ENCODE measurements around the gene CCDC112. TPM values are rescaled to one million over a fixed set of nuclear protein-coding genes. Genes with fewer than 3 reads are reported as not detected.
"Not testable (repeated sequence)": the region's sequence is repeated elsewhere in the genome, so short reads cannot be mapped to it uniquely, and the experiment has no call there.

Gene CCDC112
- total RNA-seq, 1 experiment from 2014 or later = 13.0 TPM

DNA sequence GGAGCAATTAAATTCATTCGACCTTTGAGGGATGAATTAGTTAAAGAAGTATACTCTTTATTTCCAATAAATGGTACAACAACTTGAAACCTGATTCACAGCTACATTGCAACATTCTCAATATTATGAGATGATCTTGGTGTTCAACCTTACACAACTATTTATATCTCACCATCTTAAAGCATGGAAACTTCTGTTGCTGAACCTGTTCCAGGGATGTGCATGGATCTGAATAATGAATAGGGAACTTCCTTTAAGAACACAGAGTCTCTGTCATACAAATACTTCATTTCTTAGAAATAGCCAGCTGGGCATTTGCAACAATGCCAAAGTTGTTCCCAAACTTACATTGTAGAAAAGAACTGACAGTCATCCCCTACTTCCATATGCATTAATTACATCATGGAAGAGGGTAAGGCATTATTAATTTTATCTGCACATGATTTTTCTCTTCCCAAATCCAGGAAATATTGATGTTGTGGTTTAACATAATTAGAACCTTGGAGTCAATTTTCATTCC is 39.8 kb upstream of the CCDC112 start:
- no peaks in the 10 kb centered on the region for H4K20me1 ChIP-seq (ENCODE audit: insufficient read depth, low read depth, low read length)
- H3K27me3 ChIP-seq (ENCODE audit: low read length) = no peaks in the 10 kb centered on the region
- no peak overlapping the region for H3K4me2 ChIP-seq (ENCODE audit: low read depth, low read length, poor library complexity, severe bottlenecking)
- H2AFZ ChIP-seq (ENCODE audit: low read length) = no peak overlapping the region
- H3K9me3 ChIP-seq (ENCODE audit: low read length) = no peaks in the 10 kb centered on the region
- H3K4me1 ChIP-seq (ENCODE audit: low read length) = no peaks in the 10 kb centered on the region; the same call in 1 of the 2 replicates
- no peak overlapping the region for H3K4me3 ChIP-seq (ENCODE audit: low read length)
- no peaks in the 10 kb centered on the region for H3K79me2 ChIP-seq (ENCODE audit: low read length)
- no peak overlapping the region for H3K9ac ChIP-seq (ENCODE audit: low read length)
- no peaks in the 10 kb centered on the region for H3K9me2 ChIP-seq (replicated peaks; ENCODE audit: insufficient read depth, low read length)
- no peak for DNase-seq
- H3K27ac ChIP-seq (ENCODE audit: low read length) = no peak overlapping the region
- no peaks in the 10 kb centered on the region for H3K36me3 ChIP-seq (ENCODE audit: insufficient read depth, low read length)

DNA sequence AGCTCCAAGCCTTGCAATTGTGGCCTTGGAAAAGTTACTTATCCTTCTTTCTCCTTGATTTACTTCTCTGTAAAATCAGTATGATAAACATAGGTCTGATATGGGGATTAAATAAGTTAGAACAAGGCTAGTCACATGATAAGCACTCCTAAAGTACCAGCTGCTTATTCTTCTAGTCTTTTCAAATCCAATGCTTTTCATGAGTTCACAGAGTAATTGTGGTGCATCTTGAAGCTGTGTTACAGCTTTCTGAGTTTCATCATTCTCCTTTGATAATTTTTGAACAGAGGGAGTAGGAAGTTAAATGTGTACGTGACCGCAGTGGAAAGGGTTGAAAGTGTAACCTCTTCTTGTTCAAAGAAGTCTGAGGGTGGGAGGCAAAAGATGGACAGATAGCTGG is 38.8 kb upstream of the CCDC112 start:
- H3K9ac ChIP-seq (ENCODE audit: low read length) = no peak overlapping the region
- no peaks in the 10 kb centered on the region for H3K27me3 ChIP-seq (ENCODE audit: low read length)
- no peak overlapping the region for H3K27ac ChIP-seq (ENCODE audit: low read length)
- DNase-seq = no peak
- H3K79me2 ChIP-seq (ENCODE audit: low read length) = no peaks in the 10 kb centered on the region
- no peaks in the 10 kb centered on the region for H3K36me3 ChIP-seq (ENCODE audit: insufficient read depth, low read length)
- H2AFZ ChIP-seq (ENCODE audit: low read length) = no peak overlapping the region
- no peaks in the 10 kb centered on the region for H4K20me1 ChIP-seq (ENCODE audit: insufficient read depth, low read depth, low read length)
- H3K9me3 ChIP-seq (ENCODE audit: low read length) = no peaks in the 10 kb centered on the region
- no peaks in the 10 kb centered on the region; the same call in 1 of the 2 replicates for H3K4me1 ChIP-seq (ENCODE audit: low read length)
- no peak overlapping the region for H3K4me2 ChIP-seq (ENCODE audit: low read depth, low read length, poor library complexity, severe bottlenecking)
- no peaks in the 10 kb centered on the region for H3K9me2 ChIP-seq (replicated peaks; ENCODE audit: insufficient read depth, low read length)
- H3K4me3 ChIP-seq (ENCODE audit: low read length) = no peak overlapping the region

DNA sequence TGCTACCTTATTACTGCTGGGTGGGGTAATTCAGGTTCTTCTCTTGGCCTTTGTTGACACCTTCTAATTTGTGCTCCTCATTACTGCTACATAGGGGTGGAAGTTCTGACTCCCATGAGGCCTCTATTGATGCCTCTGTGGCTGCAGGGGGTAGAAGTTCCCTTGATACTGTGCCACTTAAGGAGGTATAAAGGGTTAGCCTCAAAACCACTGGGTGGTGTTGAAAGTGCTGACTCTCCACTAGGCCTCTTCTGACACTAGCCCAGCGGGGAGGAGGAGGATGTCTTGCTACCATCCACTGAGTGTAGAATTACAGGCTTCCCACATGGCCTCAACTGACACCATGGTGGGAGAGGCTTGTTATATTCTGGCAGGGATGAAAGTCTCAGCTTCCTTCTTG is 36.7 kb upstream of the CCDC112 start:
- no peak overlapping the region for H3K4me3 ChIP-seq (ENCODE audit: low read length)
- no peak overlapping the region for H3K27ac ChIP-seq (ENCODE audit: low read length)
- no peaks in the 10 kb centered on the region for H3K9me3 ChIP-seq (ENCODE audit: low read length)
- no peaks in the 10 kb centered on the region for H3K36me3 ChIP-seq (ENCODE audit: insufficient read depth, low read length)
- no peak overlapping the region for H3K4me2 ChIP-seq (ENCODE audit: low read depth, low read length, poor library complexity, severe bottlenecking)
- no peaks in the 10 kb centered on the region for H4K20me1 ChIP-seq (ENCODE audit: insufficient read depth, low read depth, low read length)
- H2AFZ ChIP-seq (ENCODE audit: low read length) = no peak overlapping the region
- no peak overlapping the region for H3K9ac ChIP-seq (ENCODE audit: low read length)
- H3K4me1 ChIP-seq (ENCODE audit: low read length) = peaks cover 17% of the 10 kb centered on the region
- no peaks in the 10 kb centered on the region for H3K79me2 ChIP-seq (ENCODE audit: low read length)
- H3K27me3 ChIP-seq (ENCODE audit: low read length) = no peaks in the 10 kb centered on the region
- no peak for DNase-seq
- H3K9me2 ChIP-seq (replicated peaks; ENCODE audit: insufficient read depth, low read length) = no peaks in the 10 kb centered on the region

DNA sequence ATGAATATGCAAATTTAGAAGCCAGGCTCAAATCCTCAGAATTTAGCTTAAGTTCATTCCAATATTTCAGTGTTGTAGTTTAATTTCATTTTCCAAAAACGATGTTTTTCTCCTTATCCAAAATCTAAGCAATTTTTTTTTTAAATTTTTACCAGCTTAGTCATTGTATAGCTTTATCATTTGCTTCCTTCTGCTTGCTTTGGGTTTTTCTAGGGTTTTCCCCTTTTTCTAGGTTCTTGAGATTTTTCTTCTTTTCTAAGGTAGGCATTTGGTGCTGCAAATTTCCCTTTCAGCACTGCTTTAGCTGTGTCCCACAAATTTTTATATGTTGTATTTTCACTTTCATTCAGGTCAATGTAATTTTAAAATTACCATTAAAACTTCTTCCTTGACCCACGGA is 34.4 kb upstream of the CCDC112 start:
- no peak overlapping the region for H3K4me2 ChIP-seq (ENCODE audit: low read depth, low read length, poor library complexity, severe bottlenecking)
- H3K27ac ChIP-seq (ENCODE audit: low read length) = no peak overlapping the region
- DNase-seq = no peak
- no peaks in the 10 kb centered on the region for H3K27me3 ChIP-seq (ENCODE audit: low read length)
- no peak overlapping the region for H3K4me3 ChIP-seq (ENCODE audit: low read length)
- no peaks in the 10 kb centered on the region for H3K36me3 ChIP-seq (ENCODE audit: insufficient read depth, low read length)
- H3K9me3 ChIP-seq (ENCODE audit: low read length) = no peaks in the 10 kb centered on the region
- no peaks in the 10 kb centered on the region for H3K79me2 ChIP-seq (ENCODE audit: low read length)
- no peaks in the 10 kb centered on the region for H4K20me1 ChIP-seq (ENCODE audit: insufficient read depth, low read depth, low read length)
- H3K9ac ChIP-seq (ENCODE audit: low read length) = no peak overlapping the region
- H3K4me1 ChIP-seq (ENCODE audit: low read length) = peaks cover 17% of the 10 kb centered on the region
- H3K9me2 ChIP-seq (replicated peaks; ENCODE audit: insufficient read depth, low read length) = no peaks in the 10 kb centered on the region
- H2AFZ ChIP-seq (ENCODE audit: low read length) = no peak overlapping the region

DNA sequence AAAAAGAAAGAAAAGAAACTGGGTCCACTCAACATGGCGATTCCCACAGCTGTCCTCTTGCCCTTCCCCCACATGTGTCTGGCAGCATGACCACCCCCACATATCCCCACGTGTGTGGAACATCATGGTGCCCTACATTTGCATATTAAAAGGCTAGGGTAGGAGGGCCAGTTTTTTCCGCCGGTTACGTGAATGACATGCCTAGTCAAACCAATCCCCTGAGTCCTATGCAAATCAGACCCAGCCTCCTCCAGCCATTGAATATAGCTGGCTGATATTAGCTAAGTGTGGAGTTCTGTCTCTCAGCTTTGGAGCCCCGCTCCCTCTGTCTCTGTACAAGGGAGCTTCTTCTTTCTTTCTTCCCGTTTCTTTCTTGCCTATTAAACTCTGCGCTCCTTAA is 33.0 kb upstream of the CCDC112 start:
- H3K27ac ChIP-seq (ENCODE audit: low read length) = no peak overlapping the region
- peak; percentile 70 for DNase-seq
- H3K4me1 ChIP-seq (ENCODE audit: low read length) = peaks cover 17% of the 10 kb centered on the region
- no peaks in the 10 kb centered on the region for H4K20me1 ChIP-seq (ENCODE audit: insufficient read depth, low read depth, low read length)
- H3K4me3 ChIP-seq (ENCODE audit: low read length) = no peak overlapping the region
- H2AFZ ChIP-seq (ENCODE audit: low read length) = peak overlapping the region; percentile 32; the same call in 1 of the 2 replicates
- H3K79me2 ChIP-seq (ENCODE audit: low read length) = no peaks in the 10 kb centered on the region
- H3K27me3 ChIP-seq (ENCODE audit: low read length) = no peaks in the 10 kb centered on the region
- no peaks in the 10 kb centered on the region for H3K9me3 ChIP-seq (ENCODE audit: low read length)
- no peaks in the 10 kb centered on the region for H3K9me2 ChIP-seq (replicated peaks; ENCODE audit: insufficient read depth, low read length)
- peak overlapping the region; percentile 28 for H3K4me2 ChIP-seq (ENCODE audit: low read depth, low read length, poor library complexity, severe bottlenecking)
- H3K36me3 ChIP-seq (ENCODE audit: insufficient read depth, low read length) = no peaks in the 10 kb centered on the region
- no peak overlapping the region for H3K9ac ChIP-seq (ENCODE audit: low read length)

DNA sequence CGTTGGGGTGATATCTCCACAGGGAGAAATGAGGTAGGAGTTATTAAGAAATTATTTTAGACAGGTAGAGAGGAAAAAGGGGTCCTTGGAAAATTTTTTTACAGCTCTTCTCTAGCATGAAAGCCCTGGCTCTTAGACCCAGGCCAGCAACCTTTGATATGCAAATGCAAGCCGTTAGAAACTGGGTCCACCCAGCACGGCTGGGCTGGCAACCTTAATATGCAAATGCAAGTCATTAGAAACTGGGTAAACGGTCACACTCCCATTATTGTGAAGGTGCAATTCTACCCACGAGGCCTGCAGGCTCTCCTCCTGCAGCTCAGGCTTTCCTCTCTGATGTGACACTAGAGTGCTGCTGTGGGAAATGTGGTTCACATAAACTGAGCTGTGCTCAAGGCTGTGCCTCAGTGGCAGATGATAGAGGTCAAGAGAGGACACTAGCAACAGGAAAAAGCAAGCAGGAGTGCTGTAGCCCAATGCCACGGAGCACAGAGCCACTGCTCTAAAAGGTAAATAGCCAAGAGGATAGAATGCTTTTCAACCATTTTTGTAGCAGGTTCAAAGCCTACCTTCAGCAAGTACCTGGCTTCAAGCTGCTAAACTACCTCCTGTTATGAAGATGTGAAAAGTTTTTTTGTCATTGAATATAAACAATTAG is 32.3 kb upstream of the CCDC112 start:
- not testable (repeated sequence) for H3K36me3 ChIP-seq (ENCODE audit: insufficient read depth, low read length); H3K27ac ChIP-seq (ENCODE audit: low read length); H3K9me2 ChIP-seq (replicated peaks; ENCODE audit: insufficient read depth, low read length); H4K20me1 ChIP-seq (ENCODE audit: insufficient read depth, low read depth, low read length); H3K9ac ChIP-seq (ENCODE audit: low read length); DNase-seq; H3K9me3 ChIP-seq (ENCODE audit: low read length); H3K79me2 ChIP-seq (ENCODE audit: low read length); H3K27me3 ChIP-seq (ENCODE audit: low read length)
- Histone ChIP-seq H3K4me1 (ENCODE audit: low read length) (peaks cover 17% of the 10 kb centered on the region), H3K4me3 (ENCODE audit: low read length) (0 out of 2 replicates have a peak overlapping the region, but pooled peaks have one; percentile 11), H2AFZ (ENCODE audit: low read length) (peak overlapping the region; percentile 63; the same call in 1 of the 2 replicates), H3K4me2 (ENCODE audit: low read depth, low read length, poor library complexity, severe bottlenecking) (peak overlapping the region; percentile 48)

DNA sequence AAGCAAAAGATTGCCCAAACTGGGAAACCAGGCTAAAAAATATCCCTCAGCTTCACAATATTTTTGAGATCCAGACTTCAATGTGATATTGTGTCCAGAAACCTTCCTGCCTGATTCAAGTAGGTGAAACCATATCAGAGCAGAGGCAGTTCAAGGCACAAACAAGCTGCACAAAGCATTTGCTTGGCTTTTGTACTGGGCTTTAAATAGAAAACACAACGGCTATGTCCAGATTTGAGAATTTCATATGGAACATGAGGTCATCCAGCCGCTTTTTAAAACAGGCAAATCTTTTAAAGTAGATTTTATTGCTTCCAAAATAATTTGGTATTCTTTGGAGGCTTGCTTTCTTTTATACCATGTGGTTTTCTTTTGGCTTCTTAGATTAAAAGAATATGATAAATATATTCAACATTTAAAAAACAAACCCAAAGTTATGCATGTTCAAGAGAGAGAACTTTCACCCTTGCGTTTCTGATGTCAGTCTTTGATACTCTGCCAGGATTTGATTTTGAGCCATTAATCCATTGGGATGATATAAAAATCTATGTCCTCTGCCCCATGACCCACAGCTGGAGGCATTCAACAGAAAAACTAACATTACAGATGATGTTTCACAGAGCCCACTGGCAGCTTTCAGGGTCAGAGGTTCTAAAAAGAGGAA is 29.0 kb upstream of the CCDC112 start:
- no peaks in the 10 kb centered on the region for H3K36me3 ChIP-seq (ENCODE audit: insufficient read depth, low read length)
- DNase-seq = no peak
- H3K4me1 ChIP-seq (ENCODE audit: low read length) = peaks cover 17% of the 10 kb centered on the region
- H3K4me3 ChIP-seq (ENCODE audit: low read length) = no peak overlapping the region
- H3K79me2 ChIP-seq (ENCODE audit: low read length) = no peaks in the 10 kb centered on the region
- no peaks in the 10 kb centered on the region for H3K27me3 ChIP-seq (ENCODE audit: low read length)
- H3K9ac ChIP-seq (ENCODE audit: low read length) = no peak overlapping the region
- H3K9me2 ChIP-seq (replicated peaks; ENCODE audit: insufficient read depth, low read length) = no peaks in the 10 kb centered on the region
- no peak overlapping the region for H3K27ac ChIP-seq (ENCODE audit: low read length)
- H3K4me2 ChIP-seq (ENCODE audit: low read depth, low read length, poor library complexity, severe bottlenecking) = no peak overlapping the region
- no peak overlapping the region for H2AFZ ChIP-seq (ENCODE audit: low read length)
- H4K20me1 ChIP-seq (ENCODE audit: insufficient read depth, low read depth, low read length) = no peaks in the 10 kb centered on the region
- no peaks in the 10 kb centered on the region for H3K9me3 ChIP-seq (ENCODE audit: low read length)

DNA sequence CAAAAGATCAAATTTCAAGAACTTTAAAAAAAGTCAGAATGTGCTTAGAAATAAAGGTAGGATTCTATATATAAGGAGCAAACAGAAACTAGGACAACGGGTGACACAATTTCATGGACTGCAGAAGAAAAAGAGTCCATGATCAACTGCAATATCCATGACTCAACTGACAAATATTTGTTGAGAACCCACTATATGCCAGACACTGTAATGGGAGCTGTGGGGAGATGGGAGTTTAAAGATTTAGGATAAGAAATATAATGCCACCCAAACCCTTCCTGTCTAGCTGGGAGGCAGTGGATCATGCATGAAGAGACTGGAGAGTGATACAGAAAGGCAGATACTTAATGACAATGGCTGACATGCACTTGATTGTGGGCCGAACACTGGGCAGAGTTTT is 27.6 kb upstream of the CCDC112 start:
- DNase-seq = no peak
- H3K9me3 ChIP-seq (ENCODE audit: low read length) = no peaks in the 10 kb centered on the region
- H3K9ac ChIP-seq (ENCODE audit: low read length) = no peak overlapping the region
- H4K20me1 ChIP-seq (ENCODE audit: insufficient read depth, low read depth, low read length) = no peaks in the 10 kb centered on the region
- H3K4me1 ChIP-seq (ENCODE audit: low read length) = peaks cover 8% of the 10 kb centered on the region
- H3K4me3 ChIP-seq (ENCODE audit: low read length) = no peak overlapping the region
- H3K27ac ChIP-seq (ENCODE audit: low read length) = no peak overlapping the region
- no peaks in the 10 kb centered on the region for H3K79me2 ChIP-seq (ENCODE audit: low read length)
- no peaks in the 10 kb centered on the region for H3K36me3 ChIP-seq (ENCODE audit: insufficient read depth, low read length)
- H3K27me3 ChIP-seq (ENCODE audit: low read length) = no peaks in the 10 kb centered on the region
- no peak overlapping the region for H3K4me2 ChIP-seq (ENCODE audit: low read depth, low read length, poor library complexity, severe bottlenecking)
- no peak overlapping the region for H2AFZ ChIP-seq (ENCODE audit: low read length)
- H3K9me2 ChIP-seq (replicated peaks; ENCODE audit: insufficient read depth, low read length) = no peaks in the 10 kb centered on the region
